HG03103 (cell line): ENCODE results near the gene SORCS2.

Experiments
- ATAC-seq: cut with Tn5 transposase; IDR thresholded peaks from one replicate; pipeline ENCODE4 v1.9.1; 2021; ENCODE audit warnings: low read depth; ENCODE audit not compliant: unreplicated experiment

The SORCS2 gene

DNA sequence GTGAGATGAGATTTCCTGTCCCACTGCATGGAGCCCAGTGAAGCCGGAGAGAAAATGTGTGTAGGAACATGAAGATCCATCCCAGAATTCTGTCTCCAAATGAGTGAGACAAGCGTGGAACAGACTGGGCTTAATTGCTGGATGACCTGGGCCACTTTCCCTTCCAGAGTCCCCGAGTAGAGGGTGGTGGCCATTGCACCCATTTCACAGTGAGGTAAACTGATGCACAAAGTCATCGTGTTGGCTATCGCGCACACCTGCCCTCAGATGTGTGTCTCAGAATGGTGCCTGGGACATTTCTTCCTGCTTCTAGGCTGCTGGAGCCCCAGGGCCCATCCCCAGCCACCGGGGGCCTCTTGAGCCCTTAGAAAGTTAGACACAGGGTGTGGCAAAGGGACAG lies 285.4 kb downstream of the SORCS2 start:
- no peak for ATAC-seq

DNA sequence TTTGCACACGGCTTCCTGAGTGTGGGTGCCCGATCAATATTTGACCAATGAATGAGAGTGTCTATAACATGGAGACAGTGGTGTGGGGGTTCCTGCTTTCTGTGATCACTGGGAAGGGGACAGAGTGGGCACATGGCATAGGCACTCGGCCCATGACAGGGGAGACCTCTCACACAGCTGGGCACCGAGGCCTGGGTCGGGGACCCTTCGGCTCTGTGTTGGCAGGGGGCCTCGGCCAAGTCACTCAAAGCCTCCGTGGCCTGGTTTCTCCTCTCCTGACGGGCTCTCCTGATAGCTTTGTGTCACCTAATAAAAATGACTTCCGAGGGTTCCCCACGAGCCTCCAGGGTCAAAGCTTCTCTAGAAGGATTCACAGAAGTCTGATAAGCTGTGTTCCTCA lies 286.3 kb downstream of the SORCS2 start:
- ATAC-seq = no peak

DNA sequence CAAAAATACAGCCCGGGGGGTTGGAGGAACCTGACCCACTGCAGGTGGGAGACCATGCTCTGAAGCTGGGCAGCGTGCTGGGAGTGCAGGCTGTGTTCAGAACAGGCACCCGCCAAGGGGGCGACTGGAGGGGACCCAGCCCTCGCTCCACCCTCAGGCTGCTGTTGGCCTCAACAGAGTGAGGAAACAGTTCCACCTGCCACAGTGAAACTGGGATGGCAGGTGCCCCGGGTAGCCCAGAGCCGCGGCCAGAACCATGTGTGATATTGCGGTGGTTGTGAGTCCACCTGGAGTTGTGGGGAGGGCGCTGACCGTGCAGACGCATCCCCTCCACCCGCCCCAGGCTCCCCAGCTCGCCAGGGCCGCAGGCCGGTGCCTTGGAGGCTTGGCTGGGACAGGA lies 288.1 kb downstream of the SORCS2 start:
- ATAC-seq = no peak

DNA sequence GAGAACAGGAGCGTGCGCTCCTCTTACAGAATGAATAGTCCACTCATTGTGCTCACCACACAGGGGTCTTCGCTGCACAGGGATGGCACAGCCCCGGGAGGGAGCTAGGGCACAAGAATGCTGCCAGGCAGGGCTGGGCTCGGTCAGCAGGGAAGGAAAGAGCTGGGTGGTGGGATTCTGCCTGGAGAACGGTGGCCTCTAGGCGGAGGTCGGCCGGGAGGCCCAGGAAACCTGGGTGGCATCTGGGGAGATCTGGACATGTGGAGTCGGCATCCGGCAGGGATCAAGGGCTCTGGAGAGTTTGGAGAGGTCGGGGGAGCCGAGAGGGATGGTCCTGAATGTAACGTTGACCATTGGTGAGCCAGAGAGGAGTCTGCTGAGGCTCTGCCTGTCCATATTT lies 288.9 kb downstream of the SORCS2 start:
- no peak for ATAC-seq

DNA sequence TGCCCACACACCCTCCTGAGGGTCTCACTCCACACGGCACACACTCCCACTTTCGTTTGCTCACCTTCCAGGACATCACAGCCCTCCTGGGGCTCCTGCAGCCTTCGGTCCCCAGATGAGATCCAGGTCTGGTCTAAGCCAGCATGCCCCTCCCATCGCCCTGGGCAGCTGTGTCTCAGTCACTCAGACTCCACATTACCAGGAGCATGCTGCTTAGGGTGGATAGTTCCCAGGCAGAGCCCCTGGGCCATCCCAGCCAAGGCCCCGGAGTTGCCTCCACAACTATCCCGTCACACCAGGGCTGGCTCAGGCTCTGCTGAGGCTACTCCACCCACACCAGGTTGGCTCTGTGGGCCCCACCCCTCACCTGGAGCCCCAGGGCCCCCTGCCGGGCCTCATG lies 292.8 kb downstream of the SORCS2 start:
- no peak for ATAC-seq

DNA sequence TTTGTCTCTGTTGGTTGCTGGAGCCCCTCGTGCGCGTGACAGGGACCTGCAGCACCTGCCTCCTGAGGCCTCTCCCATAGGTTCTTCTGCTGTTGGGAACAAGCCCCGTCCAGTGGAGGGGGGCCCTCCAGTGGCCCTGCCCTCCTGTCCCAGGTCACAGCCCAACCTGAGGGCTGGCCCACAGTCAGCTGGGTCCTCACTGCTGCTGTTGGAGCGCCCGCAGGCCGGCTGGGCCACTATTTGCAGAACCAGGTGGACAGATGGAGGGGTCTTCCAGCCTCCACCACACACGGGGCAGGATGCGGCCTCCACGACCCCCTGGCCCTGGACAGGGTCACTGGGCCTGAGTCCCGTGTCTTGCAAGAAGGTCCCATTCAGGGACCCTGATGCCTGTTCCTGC lies 293.8 kb downstream of the SORCS2 start:
- ATAC-seq = no peak

DNA sequence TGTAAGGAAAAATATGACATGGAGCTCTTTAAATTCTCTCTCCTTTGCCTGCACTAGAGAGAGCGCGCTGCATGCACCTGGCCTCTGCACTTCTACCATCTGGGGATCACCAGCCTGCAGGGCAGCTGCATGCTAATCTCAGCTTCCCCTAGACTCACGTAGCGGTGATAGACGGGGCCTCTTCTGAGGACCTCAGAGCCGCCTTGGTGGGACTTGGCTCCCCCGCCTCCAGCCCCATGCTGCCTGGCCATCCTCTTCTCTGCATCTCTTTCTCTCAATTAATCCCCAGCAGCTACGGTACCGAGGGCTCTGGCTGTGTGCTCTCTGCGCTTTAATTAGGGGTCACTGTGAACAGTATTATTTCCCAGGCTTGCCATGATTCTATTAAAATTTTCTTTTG lies 295.2 kb downstream of the SORCS2 start:
- no peak for ATAC-seq

DNA sequence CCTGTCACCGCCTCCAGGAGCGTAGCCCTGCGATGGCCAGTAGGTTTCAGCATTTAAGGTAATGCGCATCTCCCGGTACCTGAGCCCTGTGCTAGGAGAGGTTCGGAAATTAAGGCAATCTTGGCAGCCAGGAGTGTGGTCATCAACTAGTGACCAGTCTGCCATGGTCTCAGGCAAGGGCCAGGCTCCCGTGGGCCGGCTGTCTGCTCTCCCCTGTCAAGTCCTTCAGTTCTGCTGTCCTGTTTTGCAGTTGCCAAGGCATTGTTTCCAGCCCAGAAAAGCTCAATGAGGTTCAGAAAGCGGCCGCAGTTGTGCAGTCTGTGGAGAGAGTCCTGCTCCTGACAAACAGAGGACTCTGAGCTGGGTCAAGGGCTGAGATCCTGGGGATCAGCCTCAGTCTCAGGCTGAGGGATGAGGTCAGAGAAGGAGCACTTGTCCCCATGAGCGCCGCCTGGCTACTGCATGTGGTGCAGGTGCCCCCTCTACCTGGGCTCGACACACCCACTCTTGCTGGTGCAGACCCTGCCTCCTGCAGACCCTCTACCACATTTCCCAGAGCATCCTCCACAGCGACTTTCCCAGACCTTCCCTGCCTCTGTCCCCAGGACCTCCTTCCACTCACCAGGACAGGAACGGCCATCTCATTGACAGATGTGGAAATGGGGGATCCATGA lies 295.8 kb downstream of the SORCS2 start:
- no peak for ATAC-seq

DNA sequence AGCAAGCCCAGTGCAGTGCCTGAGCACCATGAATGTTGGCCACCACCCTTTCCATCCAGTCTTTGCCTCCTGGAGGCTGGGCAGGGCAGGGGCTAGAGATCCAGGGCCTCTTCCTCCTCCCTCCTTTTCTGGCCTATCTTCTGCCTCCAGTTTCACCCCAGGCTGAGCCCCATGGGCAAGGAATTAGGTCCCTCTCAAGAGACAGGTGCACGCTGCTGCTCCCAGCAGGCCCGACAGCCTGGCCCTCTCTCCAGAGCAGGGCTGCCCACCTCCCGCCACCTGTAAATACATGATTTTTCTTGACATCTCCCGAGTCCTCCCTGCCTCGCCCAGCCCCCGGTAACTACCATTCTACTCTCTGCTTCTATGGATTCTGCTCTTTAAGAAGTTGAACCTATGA lies 299.6 kb downstream of the SORCS2 start:
- ATAC-seq = no peak

DNA sequence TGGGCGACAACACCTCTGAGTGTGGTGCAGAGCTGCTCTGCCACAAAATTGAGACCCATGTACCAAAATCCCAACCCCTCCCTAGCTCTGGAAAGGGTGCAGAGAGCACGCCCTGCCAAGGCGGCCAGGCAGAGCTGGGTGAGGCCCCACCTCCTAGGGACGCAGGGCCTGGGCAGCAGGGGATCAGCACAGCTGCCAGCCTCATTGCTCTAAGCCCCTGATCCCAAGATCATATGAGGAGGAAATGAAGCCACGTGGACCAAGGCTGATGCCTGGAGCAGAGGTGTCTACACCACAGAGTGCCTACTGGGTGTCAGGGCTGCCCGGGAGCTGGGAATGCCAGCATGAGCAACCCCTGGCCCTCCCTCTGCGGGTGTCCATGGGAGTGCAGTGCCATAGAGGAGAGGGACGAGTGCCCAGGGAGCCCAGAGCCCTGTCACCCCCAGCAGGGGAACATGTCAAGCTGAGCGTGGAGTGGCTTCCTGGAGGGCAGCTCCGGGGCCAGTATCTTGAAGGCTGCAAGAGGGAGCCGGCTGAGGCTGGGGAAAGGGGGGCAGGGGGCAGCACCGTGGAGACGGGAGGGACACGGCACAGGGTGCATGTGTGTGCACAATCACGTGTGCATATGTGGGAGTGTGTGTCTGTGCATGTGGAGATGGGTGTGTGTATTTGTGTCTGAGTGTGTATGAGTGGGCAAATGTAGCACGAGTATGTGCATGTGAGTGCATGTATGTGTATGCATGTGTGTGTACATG lies 306.3 kb downstream of the SORCS2 start:
- no peak for ATAC-seq

DNA sequence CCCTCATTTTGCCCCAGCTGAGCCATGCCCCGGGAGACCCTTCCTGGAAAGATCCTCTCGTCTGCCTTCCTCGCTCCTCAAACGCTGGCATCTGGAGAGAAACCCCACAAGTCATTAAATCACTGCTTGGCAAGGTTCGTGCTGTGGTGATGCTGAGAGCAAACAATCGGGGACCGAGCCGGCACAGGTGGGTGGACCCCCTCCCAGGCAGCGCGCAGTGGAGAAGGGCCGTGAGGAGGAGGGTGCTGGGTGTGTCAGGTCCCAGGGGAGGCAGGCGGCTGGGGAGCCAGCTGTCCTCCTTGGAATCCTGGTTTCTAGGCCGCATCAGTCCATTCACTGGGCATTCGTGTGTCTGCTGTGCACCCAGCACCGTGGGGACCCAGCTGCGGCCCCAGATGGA lies 307.3 kb downstream of the SORCS2 start:
- no peak for ATAC-seq

DNA sequence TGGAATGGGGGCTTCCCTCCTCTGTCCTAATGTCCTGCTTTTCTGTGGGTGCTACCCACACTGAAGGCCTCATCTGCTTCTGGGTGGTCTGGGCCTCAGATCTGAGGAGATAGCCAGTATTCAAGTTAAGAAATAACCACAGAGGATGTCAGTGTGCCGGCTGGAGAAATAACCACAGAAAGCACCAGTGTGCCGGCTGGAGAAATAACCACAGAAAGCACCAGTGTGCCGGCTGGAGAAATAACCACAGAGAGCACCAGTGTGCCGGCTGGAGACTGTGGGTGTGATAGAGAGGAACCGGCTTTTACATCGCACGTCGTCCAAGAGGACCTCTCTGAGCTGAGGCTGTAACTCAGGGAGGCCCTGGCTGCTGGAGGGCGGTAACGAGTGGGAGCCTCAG lies 308.1 kb downstream of the SORCS2 start:
- ATAC-seq = no peak

DNA sequence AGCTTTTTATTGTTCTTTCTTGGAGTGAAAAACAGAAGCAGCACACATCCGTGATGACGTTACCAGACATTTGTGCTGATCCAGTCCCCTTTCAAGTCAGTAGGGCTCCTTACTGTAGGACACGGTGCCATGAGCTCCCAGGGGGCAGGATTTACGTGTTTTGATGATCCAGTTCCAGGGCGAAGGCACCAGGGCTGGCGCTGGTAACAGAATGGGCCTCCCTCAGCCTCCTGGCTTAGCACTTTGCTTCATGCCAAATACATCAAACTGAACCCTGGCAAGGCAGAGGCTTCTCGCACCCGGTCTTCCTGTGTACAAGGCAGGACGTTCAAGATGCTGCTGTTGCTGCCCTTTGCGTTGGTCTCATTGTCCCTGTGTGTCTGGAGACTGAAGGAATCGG lies 309.0 kb downstream of the SORCS2 start:
- ATAC-seq = no peak

DNA sequence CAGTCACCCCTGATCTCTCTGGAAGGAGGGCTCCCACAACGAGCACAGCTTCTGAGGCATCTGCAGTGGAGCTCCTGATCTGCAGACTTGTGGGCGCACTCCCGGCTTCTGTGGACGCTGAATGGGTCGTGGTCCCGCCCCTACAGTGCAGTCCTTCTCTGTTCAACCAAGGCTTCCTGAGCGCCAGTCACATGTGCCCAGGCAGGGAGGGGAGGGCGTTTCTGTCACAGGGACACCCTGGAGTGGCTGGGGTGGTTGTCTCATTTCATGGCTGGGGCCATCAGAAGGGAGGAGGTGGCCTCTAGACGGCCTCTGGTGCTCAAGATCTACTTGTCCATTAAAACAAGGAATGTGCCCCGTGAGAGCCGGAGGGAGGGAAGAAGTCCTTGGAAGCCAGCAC lies 309.5 kb downstream of the SORCS2 start:
- no peak for ATAC-seq

DNA sequence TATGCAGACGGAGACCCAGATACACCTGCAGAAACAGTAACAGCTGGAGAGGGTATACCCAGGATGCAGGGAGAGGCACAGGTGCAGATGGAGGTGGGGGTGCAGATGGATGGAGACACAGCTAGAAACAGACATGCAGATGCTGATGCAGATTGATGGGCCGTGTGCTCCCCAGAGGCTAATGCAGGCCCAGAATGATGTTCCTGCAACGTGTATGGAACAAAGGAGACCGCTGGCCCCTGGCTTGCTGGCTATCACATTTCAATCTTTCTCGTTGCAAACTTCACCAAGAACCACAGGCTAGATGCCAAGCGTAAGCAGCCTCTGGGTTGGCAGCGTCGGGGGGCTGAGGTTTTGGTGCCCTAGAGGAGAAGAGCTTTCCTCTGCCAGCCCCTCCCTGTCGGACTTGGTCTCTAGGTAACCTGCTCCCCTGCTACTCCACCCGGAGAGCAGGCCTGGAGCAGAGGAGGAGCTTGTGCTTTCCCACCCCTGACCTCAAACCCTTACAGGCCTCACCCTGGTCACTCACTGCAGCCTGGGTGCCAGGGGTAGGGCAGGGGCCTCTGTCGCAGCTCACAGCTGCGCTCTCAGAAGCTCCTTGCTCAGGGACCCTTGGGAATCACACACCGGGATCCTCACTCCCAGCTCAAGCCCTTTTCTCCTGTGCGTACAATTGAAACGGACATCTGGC lies 311.4 kb downstream of the SORCS2 start:
- ATAC-seq = no peak

DNA sequence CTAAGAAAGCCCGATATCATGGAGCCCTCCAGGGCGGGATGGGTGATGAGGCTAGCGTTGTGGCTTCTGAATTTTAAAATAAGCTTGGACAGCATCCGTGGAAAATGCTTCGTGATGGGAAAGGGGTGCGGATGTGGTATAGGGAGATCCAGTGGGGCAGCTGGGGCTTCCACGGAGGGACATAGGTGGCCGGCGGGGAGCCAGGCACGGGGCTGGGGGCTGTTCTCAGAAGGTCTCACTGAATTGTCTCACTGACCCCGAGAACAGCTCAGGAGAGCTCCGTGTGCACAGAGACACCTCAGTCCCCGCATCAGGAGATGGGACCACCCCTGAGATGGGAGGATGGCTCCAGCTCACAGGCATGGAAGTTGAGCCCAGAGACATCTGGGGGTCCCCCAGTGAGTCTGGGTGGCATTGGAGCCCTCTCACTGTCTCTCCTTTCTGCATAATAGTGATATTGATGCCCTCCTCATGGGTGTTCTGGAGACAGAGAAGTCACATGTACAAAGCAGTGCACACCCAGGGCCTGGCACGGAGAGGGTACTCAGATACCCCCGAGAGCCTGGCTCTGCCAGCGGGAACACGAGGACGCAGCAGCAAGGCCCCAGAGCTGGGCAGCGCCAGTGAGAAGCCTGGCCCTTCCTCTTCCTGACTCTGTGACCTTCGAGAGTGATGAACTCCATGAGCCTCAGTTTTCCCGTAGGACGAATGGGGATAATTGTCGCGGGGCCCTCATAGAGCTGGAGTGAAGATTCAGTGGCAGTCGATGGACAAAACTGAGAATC lies 313.0 kb downstream of the SORCS2 start:
- ATAC-seq = no peak

DNA sequence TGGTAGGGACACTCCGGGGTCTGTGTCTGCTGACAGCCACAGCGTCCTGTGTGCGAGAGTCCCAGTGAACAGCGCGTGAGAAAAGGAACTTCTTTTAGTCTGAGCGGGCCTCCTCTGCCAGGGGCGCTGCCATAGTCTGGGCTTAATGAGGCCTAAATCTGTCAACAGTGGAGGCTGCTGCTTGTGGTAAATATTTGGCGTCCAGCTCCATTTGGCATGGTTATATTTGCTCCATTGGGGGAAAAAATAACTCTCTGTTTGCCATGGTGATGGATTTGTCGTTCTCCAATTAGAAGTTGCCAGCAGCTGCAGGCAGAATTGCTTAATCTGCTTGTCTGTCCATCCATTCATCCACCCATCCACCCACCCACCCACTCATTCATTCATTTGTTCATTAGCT lies 313.8 kb downstream of the SORCS2 start:
- no peak for ATAC-seq

DNA sequence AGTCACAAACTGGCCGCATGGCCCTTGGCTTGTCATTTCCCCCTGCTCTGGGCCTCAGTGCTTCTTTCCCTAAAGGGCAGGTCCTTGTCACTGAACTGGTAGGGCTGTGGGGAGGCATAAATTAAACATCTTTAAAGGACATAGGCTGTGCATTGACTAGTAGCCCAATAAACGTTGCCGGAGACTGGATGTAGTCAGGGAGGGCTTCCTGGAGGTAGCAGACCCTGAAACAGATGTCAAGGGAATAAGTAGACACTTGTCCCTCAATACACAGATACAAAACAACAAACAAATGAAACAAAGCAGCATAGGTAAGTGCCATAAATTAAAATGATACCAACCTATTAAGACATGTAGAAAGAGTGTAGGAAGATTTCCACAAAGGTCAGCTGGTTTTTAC lies 314.2 kb downstream of the SORCS2 start:
- ATAC-seq = no peak

DNA sequence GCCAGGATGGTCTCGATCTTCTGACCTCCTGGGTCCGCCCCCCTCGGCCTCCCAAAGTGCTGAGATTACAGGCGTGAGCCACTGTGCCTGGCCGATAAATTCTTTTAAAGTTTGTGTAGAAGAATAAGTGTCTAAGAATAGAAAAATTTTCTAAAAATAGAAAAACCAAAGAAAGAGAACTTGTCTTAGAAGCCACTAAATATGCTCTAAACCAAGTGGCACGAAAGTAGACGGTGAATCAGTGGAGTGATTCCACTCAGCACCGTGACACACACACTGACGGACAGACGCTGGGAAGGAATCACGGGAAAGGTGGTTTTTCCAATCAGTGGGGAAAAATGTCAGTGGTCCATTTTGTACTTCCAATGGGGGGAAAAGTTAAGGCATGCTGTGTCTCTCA lies 315.0 kb downstream of the SORCS2 start:
- ATAC-seq = no peak

DNA sequence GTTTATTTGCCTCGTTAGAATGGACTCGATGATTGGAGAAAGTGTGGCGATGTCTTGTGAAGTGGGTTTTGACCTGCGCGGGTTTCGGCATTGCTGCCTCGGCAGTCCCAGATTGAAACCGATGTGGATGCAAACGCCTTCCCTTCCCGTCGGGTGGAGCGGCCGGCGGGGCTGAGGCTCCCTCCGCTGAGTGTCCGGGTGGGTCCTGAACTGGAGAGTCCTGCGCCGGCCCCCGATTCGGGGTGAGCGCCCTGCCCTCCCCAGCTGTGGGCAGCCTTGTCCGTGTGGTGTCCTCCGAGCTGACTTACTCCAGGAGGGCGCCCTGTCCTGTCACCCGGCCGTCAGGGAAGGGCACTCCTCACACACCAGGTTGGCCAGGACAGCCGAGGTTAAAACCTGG lies 317.7 kb downstream of the SORCS2 start:
- no peak for ATAC-seq

DNA sequence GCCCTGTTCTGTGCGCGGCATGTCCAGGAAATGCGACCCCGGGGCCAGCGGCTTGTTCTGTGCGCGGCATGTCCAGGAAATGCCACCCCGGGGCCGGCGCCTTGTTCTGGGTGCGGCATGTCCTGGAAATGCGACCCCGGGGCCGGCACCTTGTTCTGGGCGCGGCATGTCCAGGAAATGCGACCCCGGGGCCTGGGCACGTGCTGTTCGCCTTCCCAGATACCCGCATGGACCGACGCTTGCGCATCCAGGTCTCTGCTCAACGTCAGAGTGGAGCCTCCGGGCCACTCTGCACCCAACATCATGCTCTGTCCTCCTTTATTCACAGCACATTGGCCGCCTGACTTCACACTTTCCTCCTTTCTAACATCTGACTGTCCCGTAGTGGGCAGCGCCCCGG lies 318.2 kb downstream of the SORCS2 start:
- ATAC-seq = no peak
